ENCODE results near the gene IFT27.

GRCh38 chr22:36755316-36755715, 20.6 kb downstream of the IFT27 start:
- TF ChIP-seq CTCF (conservative IDR thresholded peaks at IDR 0.05; ENCODE audit: low read depth, low read length) (no peak), EZH2 (IDR thresholded peaks at IDR 0.05; ENCODE audit: low read length, unreplicated experiment) (no peak), EZH2phosphoT487 (IDR thresholded peaks at IDR 0.05; ENCODE audit: borderline replicate concordance, low read length) (no peak)
